ENCODE data around the gene SENP6. TPM values are rescaled to one million over a fixed set of nuclear protein-coding genes. Genes with fewer than 3 reads are reported as not detected.

Gene SENP6
- total and polyA plus RNA-seq, 4 donors, result 12.2 to 42.3 (median 26.8) TPM

- H3K4me1 ChIP-seq (ENCODE audit: control insufficient read depth in 4 of 4, insufficient read depth in 4 of 4, low read length in 3 of 4), result peaks cover 0 to 32% (median 8%) of the 10 kb centered on the region in 4 donors
- H3K27ac ChIP-seq (ENCODE audit: low read depth in 1 of 2, low read length in 2 of 2), result no peak overlapping the region
- no peaks in the 10 kb centered on the region for H3K36me3 ChIP-seq (ENCODE audit: control insufficient read depth in 4 of 4, insufficient read depth in 3 of 4, low read depth in 1 of 4, low read length in 3 of 4)
- no peak overlapping the region for H3K4me3 ChIP-seq (ENCODE audit: low read depth in 1 of 3, low read length in 3 of 3)
- DNase-seq (ENCODE audit: low spot score), result no peak
- no peaks in the 10 kb centered on the region for H3K9me3 ChIP-seq (ENCODE audit: control insufficient read depth in 4 of 4, low read length in 3 of 4)
- no peaks in the 10 kb centered on the region for H3K27me3 ChIP-seq (ENCODE audit: control insufficient read depth in 4 of 4, insufficient read depth in 4 of 4, low read length in 3 of 4)
- no peak overlapping the region for H3K9ac ChIP-seq (ENCODE audit: low read depth in 1 of 2, low read length in 2 of 2)
- TF ChIP-seq TAF1 (conservative IDR thresholded peaks at IDR 0.05), result no peak
- no peak for TF ChIP-seq GABPA (IDR thresholded peaks at IDR 0.05 in 1 of 2, conservative IDR thresholded peaks at IDR 0.05 in 1 of 2)
- TF ChIP-seq, protein P1, sequence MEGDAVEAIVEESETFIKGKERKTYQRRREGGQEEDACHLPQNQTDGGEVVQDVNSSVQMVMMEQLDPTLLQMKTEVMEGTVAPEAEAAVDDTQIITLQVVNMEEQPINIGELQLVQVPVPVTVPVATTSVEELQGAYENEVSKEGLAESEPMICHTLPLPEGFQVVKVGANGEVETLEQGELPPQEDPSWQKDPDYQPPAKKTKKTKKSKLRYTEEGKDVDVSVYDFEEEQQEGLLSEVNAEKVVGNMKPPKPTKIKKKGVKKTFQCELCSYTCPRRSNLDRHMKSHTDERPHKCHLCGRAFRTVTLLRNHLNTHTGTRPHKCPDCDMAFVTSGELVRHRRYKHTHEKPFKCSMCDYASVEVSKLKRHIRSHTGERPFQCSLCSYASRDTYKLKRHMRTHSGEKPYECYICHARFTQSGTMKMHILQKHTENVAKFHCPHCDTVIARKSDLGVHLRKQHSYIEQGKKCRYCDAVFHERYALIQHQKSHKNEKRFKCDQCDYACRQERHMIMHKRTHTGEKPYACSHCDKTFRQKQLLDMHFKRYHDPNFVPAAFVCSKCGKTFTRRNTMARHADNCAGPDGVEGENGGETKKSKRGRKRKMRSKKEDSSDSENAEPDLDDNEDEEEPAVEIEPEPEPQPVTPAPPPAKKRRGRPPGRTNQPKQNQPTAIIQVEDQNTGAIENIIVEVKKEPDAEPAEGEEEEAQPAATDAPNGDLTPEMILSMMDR (IDR thresholded peaks at IDR 0.05; ENCODE audit: low read depth, low read length, missing input control), result no peak
- TF ChIP-seq REST (IDR thresholded peaks at IDR 0.05), result no peak
- TF ChIP-seq, protein P2, sequence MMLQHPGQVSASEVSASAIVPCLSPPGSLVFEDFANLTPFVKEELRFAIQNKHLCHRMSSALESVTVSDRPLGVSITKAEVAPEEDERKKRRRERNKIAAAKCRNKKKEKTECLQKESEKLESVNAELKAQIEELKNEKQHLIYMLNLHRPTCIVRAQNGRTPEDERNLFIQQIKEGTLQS (IDR thresholded peaks at IDR 0.05), result no peak
- no peak for TF ChIP-seq NR2F2 (IDR thresholded peaks at IDR 0.05)
- TF ChIP-seq RXRA (IDR thresholded peaks at IDR 0.05), result no peak
- no peak for TF ChIP-seq SP1 (IDR thresholded peaks at IDR 0.05)
- TF ChIP-seq JUND (IDR thresholded peaks at IDR 0.05), result no peak
- TF ChIP-seq HNF4A (conservative IDR thresholded peaks at IDR 0.05), result no peak
- no peak for TF ChIP-seq FOXA2 (IDR thresholded peaks at IDR 0.05)
- 96% methylated on average over 16 of the region's 16 CpGs for WGBS
Observed at GRCh38 chr6:75604294-75604693, 2.6 kb downstream of the SENP6 start.

- H3K36me3 ChIP-seq (ENCODE audit: control insufficient read depth in 4 of 4, insufficient read depth in 3 of 4, low read depth in 1 of 4, low read length in 3 of 4), result no peaks in the 10 kb centered on the region
- H3K27me3 ChIP-seq (ENCODE audit: control insufficient read depth in 4 of 4, insufficient read depth in 4 of 4, low read length in 3 of 4), result no peaks in the 10 kb centered on the region
- no peak for DNase-seq (ENCODE audit: low spot score)
- H3K9me3 ChIP-seq (ENCODE audit: control insufficient read depth in 4 of 4, low read length in 3 of 4), result no peaks in the 10 kb centered on the region
- no peak overlapping the region for H3K9ac ChIP-seq (ENCODE audit: low read depth in 1 of 2, low read length in 2 of 2)
- WGBS, result 97% methylated on average over 4 of the region's 4 CpGs
- TF ChIP-seq GABPA (IDR thresholded peaks at IDR 0.05 in 1 of 2, conservative IDR thresholded peaks at IDR 0.05 in 1 of 2) (no peak), MAX (IDR thresholded peaks at IDR 0.05) (no peak), YY1 (IDR thresholded peaks at IDR 0.05) (no peak), JUND (IDR thresholded peaks at IDR 0.05) (no peak), FOXA2 (IDR thresholded peaks at IDR 0.05) (no peak), REST (IDR thresholded peaks at IDR 0.05) (no peak), FOXA1 (IDR thresholded peaks at IDR 0.05) (no peak), HNF4G (IDR thresholded peaks at IDR 0.05) (no peak), NR2F2 (IDR thresholded peaks at IDR 0.05) (no peak), RAD21 (IDR thresholded peaks at IDR 0.05) (no peak), RXRA (IDR thresholded peaks at IDR 0.05) (no peak), SP1 (IDR thresholded peaks at IDR 0.05) (no peak), HNF4A (conservative IDR thresholded peaks at IDR 0.05) (no peak)
- TF ChIP-seq, protein P1 (IDR thresholded peaks at IDR 0.05; ENCODE audit: low read depth, low read length, missing input control), result no peak
- TF ChIP-seq, protein P3, sequence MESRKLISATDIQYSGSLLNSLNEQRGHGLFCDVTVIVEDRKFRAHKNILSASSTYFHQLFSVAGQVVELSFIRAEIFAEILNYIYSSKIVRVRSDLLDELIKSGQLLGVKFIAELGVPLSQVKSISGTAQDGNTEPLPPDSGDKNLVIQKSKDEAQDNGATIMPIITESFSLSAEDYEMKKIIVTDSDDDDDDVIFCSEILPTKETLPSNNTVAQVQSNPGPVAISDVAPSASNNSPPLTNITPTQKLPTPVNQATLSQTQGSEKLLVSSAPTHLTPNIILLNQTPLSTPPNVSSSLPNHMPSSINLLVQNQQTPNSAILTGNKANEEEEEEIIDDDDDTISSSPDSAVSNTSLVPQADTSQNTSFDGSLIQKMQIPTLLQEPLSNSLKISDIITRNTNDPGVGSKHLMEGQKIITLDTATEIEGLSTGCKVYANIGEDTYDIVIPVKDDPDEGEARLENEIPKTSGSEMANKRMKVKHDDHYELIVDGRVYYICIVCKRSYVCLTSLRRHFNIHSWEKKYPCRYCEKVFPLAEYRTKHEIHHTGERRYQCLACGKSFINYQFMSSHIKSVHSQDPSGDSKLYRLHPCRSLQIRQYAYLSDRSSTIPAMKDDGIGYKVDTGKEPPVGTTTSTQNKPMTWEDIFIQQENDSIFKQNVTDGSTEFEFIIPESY (IDR thresholded peaks at IDR 0.05), result no peak
- H3K4me3 ChIP-seq (ENCODE audit: low read depth in 1 of 3, low read length in 3 of 3), result no peak overlapping the region
- H3K27ac ChIP-seq (ENCODE audit: low read depth in 1 of 2, low read length in 2 of 2), result no peak overlapping the region
- H3K4me1 ChIP-seq (ENCODE audit: control insufficient read depth in 4 of 4, insufficient read depth in 4 of 4, low read length in 3 of 4), result peaks cover 0 to 39% (median 9%) of the 10 kb centered on the region in 4 donors
Observed at GRCh38 chr6:75605635-75606034, 4.0 kb downstream of the SENP6 start.

Measured in liver (tissue), 9 donors.